H9 (cell line): Measurements from ENCODE around the gene TMUB2. TPM values are rescaled to one million over a fixed set of nuclear protein-coding genes. Genes with fewer than 3 reads are reported as not detected.
"Not testable (repeated sequence)": the region's sequence is repeated elsewhere in the genome, so short reads cannot be mapped to it uniquely, and the experiment has no call there.

Experiments used
- DNase-seq: peaks from one replicate; pipeline ENCODE4 v3.0.0-alpha.2; 2017
- H2AFZ ChIP-seq: one replicate; pipeline ENCODE4 v1.6.1; 2013; ENCODE audit warnings: mild to moderate bottlenecking, low read length, control low read depth, moderate library complexity
- H2AK5ac ChIP-seq: 2 replicates; pipeline ENCODE4 v1.6.1; 2013; ENCODE audit warnings: low read length, control low read depth, mixed read lengths; ENCODE audit not compliant: insufficient read length
- H2BK120ac ChIP-seq: one replicate; pipeline ENCODE4 v1.6.1; 2013; ENCODE audit warnings: low read depth, mild to moderate bottlenecking, low read length, control low read depth, inconsistent platforms; ENCODE audit not compliant: poor library complexity, severe bottlenecking
- H2BK12ac ChIP-seq: 2 replicates; pipeline ENCODE4 v1.6.1; 2013; ENCODE audit warnings: low read length, control low read depth, mixed read lengths, low read depth; ENCODE audit not compliant: insufficient read length
- H2BK15ac ChIP-seq: 2 replicates; pipeline ENCODE4 v1.6.1; 2013; ENCODE audit warnings: low read depth, low read length, control low read depth
- H2BK20ac ChIP-seq: one replicate; pipeline ENCODE4 v1.6.1; 2013; ENCODE audit warnings: low read depth, mild to moderate bottlenecking, low read length, control low read depth, inconsistent platforms; ENCODE audit not compliant: poor library complexity, severe bottlenecking
- H2BK5ac ChIP-seq: 2 replicates; pipeline ENCODE4 v1.6.1; 2013; ENCODE audit warnings: low read length, control low read depth, mixed read lengths; ENCODE audit not compliant: insufficient read length
- H3K14ac ChIP-seq: 2 replicates; pipeline ENCODE4 v1.6.1; 2013; ENCODE audit warnings: low read length, control low read depth; ENCODE audit not compliant: insufficient read depth
- H3K18ac ChIP-seq: 2 replicates; pipeline ENCODE4 v1.6.1; 2013; ENCODE audit warnings: low read depth, mild to moderate bottlenecking, mixed read lengths, low read length, control low read depth; ENCODE audit not compliant: insufficient read length
- H3K23ac ChIP-seq: 2 replicates; pipeline ENCODE4 v1.6.1; 2013; ENCODE audit warnings: low read length, control low read depth, mixed read lengths, low read depth; ENCODE audit not compliant: insufficient read length
- H3K23me2 ChIP-seq: 2 replicates; pipeline ENCODE4 v1.6.1; 2013; ENCODE audit warnings: low read depth, mild to moderate bottlenecking, mixed read lengths, low read length, control low read depth; ENCODE audit not compliant: insufficient read length, poor library complexity, severe bottlenecking
- H3K27ac ChIP-seq: 2 replicates; pipeline ENCODE4 v1.5.1; 2013; ENCODE audit warnings: low read length, control low read depth, mixed read lengths, low read depth; ENCODE audit not compliant: insufficient read length
- H3K27me3 ChIP-seq: 2 replicates; pipeline ENCODE4 v1.6.1; 2013; ENCODE audit warnings: low read length, control low read depth, inconsistent platforms; ENCODE audit not compliant: insufficient read depth
- H3K4ac ChIP-seq: 2 replicates; pipeline ENCODE4 v1.6.1; 2013; ENCODE audit warnings: low read depth, mild to moderate bottlenecking, control low read depth, inconsistent platforms, low read length, moderate library complexity
- H3K4me1 ChIP-seq: 2 replicates; pipeline ENCODE4 v1.6.1; 2013; ENCODE audit warnings: low read length, control low read depth, inconsistent platforms; ENCODE audit not compliant: insufficient read depth
- H3K4me2 ChIP-seq: 2 replicates; pipeline ENCODE4 v1.6.1; 2013; ENCODE audit warnings: low read length, control low read depth, mixed read lengths; ENCODE audit not compliant: insufficient read length, insufficient read depth
- H3K56ac ChIP-seq: 2 replicates; pipeline ENCODE4 v1.6.1; 2013; ENCODE audit warnings: low read depth, mild to moderate bottlenecking, mixed read lengths, low read length, control low read depth; ENCODE audit not compliant: insufficient read length
- H3K79me1 ChIP-seq: 2 replicates; pipeline ENCODE4 v1.6.1; 2013; ENCODE audit warnings: low read depth, mild to moderate bottlenecking, moderate library complexity, low read length, control low read depth, inconsistent platforms; ENCODE audit not compliant: insufficient read depth, poor library complexity, severe bottlenecking
- H3K79me2 ChIP-seq: 2 replicates; pipeline ENCODE4 v1.6.1; 2013; ENCODE audit warnings: low read length, control low read depth, inconsistent platforms; ENCODE audit not compliant: insufficient read depth
- H3K9ac ChIP-seq: 2 replicates; pipeline ENCODE4 v1.6.1; 2013; ENCODE audit warnings: low read length, control low read depth, mixed read lengths; ENCODE audit not compliant: insufficient read length; ENCODE audit errors: extremely low read depth
- H3K9me3 ChIP-seq: one replicate; pipeline ENCODE4 v1.6.1; 2013; ENCODE audit warnings: low read depth, low read length, inconsistent platforms; ENCODE audit not compliant: control insufficient read depth
- H3T11ph ChIP-seq: one replicate; pipeline ENCODE4 v1.6.1; 2013; ENCODE audit warnings: mild to moderate bottlenecking, low read length, control low read depth, inconsistent platforms
- H4K20me1 ChIP-seq: one replicate; pipeline ENCODE4 v1.6.1; 2013; ENCODE audit not compliant: control insufficient read depth, insufficient read length, insufficient read depth
- H4K5ac ChIP-seq: 2 replicates; pipeline ENCODE4 v1.6.1; 2013; ENCODE audit warnings: low read depth, mild to moderate bottlenecking, mixed read lengths, low read length, control low read depth; ENCODE audit not compliant: insufficient read length
- H4K8ac ChIP-seq: replicated peaks from 2 replicates; pipeline ENCODE4 v1.6.1; 2013; ENCODE audit warnings: low read length, control low read depth, mixed read lengths, low read depth; ENCODE audit not compliant: insufficient read length
- H4K91ac ChIP-seq: 2 replicates; pipeline ENCODE4 v1.6.1; 2013; ENCODE audit warnings: low read depth, mild to moderate bottlenecking, moderate library complexity, mixed read lengths, low read length, control low read depth; ENCODE audit not compliant: insufficient read length
- H3K27ac Mint-ChIP-seq, 3 experiments: 2 replicates in 2 of 3; 3 replicates in 1 of 3; pipeline ENCODE4 v1.8.0; 2020 to 2021; ENCODE audit warnings: mixed read lengths in 3 of 3, mild to moderate bottlenecking in 1 of 3, moderate library complexity in 1 of 3
- H3K27me3 Mint-ChIP-seq: 2 replicates; pipeline ENCODE4 v1.8.0; 2021; ENCODE audit warnings: low read depth, mild to moderate bottlenecking, moderate library complexity, mixed read lengths
- H3K36me3 Mint-ChIP-seq, 3 experiments: 2 replicates in 2 of 3; 3 replicates in 1 of 3; pipeline ENCODE4 v1.8.0; 2020 to 2021; ENCODE audit warnings: low read depth in 3 of 3, mixed read lengths in 3 of 3; ENCODE audit not compliant: insufficient read depth in 1 of 3
- H3K4me1 Mint-ChIP-seq, 2 experiments: 2 replicates each; pipeline ENCODE4 v1.8.0; 2020; ENCODE audit warnings: mixed read lengths in 2 of 2
- H3K4me3 Mint-ChIP-seq, 2 experiments: 2 replicates in 1 of 2; 3 replicates in 1 of 2; pipeline ENCODE4 v1.8.0; 2020 to 2021; ENCODE audit warnings: mild to moderate bottlenecking in 2 of 2, mixed read lengths in 2 of 2, moderate library complexity in 1 of 2
- H3K9me3 Mint-ChIP-seq, 2 experiments: 2 replicates in 1 of 2; 3 replicates in 1 of 2; pipeline ENCODE4 v1.8.0; 2020; ENCODE audit warnings: mild to moderate bottlenecking in 2 of 2, mixed read lengths in 2 of 2, moderate library complexity in 1 of 2
- WGBS: extraction: QIAGEN DNeasy Blood & Tissue Kit; methylation state at CpG from one replicate; pipeline ENCODE4 v1.1.7; 2013; ENCODE audit warnings: missing lambda C conversion rate, low lambda C conversion rate, mixed read lengths; ENCODE audit not compliant: insufficient read length; ENCODE audit errors: extremely low coverage; 5-methylcytosine and 5-hydroxymethylcytosine counted together
- total RNA-seq: library from RNA; stranded (reverse); gene quantifications from 2 replicates; pipeline ENCODE4 v1.2.1, GENCODE V29; 2021
- TF ChIP-seq, protein P1 (sequence below): fragments of 200-600 bp; sonication (generic); conservative IDR thresholded peaks from 3 replicates; pipeline ENCODE4 v1.8.0; 2021; ENCODE audit warnings: antibody characterized with exemption, mild to moderate bottlenecking

The TMUB2 gene
- total RNA-seq, 1 experiment from 2014 or later = 22.9 TPM

DNA sequence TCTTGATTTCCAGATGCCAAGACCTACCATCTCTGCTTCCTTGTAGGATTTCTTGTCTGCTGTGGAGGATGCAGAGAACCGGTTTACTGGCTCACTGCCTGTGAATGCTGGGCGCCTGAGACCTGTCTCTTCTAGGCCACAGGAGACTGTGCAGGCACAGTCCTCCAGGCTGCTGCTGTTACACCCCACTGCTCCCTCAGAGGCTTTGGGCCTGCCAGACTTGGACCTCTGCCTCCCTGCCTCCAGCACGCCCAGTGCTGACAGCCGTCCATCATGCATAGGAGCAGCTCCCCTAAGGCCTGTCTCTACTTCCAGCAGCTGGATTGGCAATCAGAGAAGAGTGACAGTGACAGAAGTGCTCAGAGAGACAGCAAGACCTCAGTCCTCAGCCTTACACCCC lies 39.0 kb upstream of the TMUB2 start:
- no peaks in the 10 kb centered on the region for H3K9me3 Mint-ChIP-seq
- H4K8ac ChIP-seq = no peak overlapping the region
- no peak overlapping the region for H2AK5ac ChIP-seq
- H3K27me3 Mint-ChIP-seq = no peaks in the 10 kb centered on the region
- peaks cover 3% of the 10 kb centered on the region; the same call in 1 of the 2 replicates for H3K79me2 ChIP-seq
- H3T11ph ChIP-seq = no peak overlapping the region
- no peak overlapping the region for H3K27ac Mint-ChIP-seq
- no peak overlapping the region for H3K4me3 Mint-ChIP-seq
- peaks cover 8% of the 10 kb centered on the region for H3K79me1 ChIP-seq
- H4K91ac ChIP-seq = no peak overlapping the region
- no peaks in the 10 kb centered on the region for H3K23me2 ChIP-seq
- no peak overlapping the region for H2BK12ac ChIP-seq
- no peaks in the 10 kb centered on the region for H3K27me3 ChIP-seq
- H3K4ac ChIP-seq = no peak overlapping the region
- no peak for DNase-seq
- no peaks in the 10 kb centered on the region for H3K4me1 ChIP-seq
- no peak overlapping the region for H3K56ac ChIP-seq
- no peak overlapping the region for H3K14ac ChIP-seq
- no peak overlapping the region for H4K5ac ChIP-seq
- H3K4me1 Mint-ChIP-seq = peaks cover under 1 to 1% of the 10 kb centered on the region in 2 experiments; a peak in 1 of 4 replicates
- no peak overlapping the region for H2BK15ac ChIP-seq
- no peaks in the 10 kb centered on the region for H3K9me3 ChIP-seq
- no CpG with 5 or more reads among the region's 4 CpGs for WGBS
- H4K20me1 ChIP-seq = no peaks in the 10 kb centered on the region
- TF ChIP-seq, protein P1, sequence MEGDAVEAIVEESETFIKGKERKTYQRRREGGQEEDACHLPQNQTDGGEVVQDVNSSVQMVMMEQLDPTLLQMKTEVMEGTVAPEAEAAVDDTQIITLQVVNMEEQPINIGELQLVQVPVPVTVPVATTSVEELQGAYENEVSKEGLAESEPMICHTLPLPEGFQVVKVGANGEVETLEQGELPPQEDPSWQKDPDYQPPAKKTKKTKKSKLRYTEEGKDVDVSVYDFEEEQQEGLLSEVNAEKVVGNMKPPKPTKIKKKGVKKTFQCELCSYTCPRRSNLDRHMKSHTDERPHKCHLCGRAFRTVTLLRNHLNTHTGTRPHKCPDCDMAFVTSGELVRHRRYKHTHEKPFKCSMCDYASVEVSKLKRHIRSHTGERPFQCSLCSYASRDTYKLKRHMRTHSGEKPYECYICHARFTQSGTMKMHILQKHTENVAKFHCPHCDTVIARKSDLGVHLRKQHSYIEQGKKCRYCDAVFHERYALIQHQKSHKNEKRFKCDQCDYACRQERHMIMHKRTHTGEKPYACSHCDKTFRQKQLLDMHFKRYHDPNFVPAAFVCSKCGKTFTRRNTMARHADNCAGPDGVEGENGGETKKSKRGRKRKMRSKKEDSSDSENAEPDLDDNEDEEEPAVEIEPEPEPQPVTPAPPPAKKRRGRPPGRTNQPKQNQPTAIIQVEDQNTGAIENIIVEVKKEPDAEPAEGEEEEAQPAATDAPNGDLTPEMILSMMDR = no peak
- no peak overlapping the region for H2BK5ac ChIP-seq
- H3K36me3 Mint-ChIP-seq = peaks cover 36 to 74% (median 68%) of the 10 kb centered on the region in 3 experiments
- no peak overlapping the region for H3K23ac ChIP-seq
- no peak overlapping the region for H2BK20ac ChIP-seq
- H3K9ac ChIP-seq = no peak overlapping the region
- no peak overlapping the region for H3K18ac ChIP-seq
- no peak overlapping the region for H3K4me2 ChIP-seq
- no peak overlapping the region for H2AFZ ChIP-seq
- H3K27ac ChIP-seq = no peak overlapping the region
- H2BK120ac ChIP-seq = no peak overlapping the region

DNA sequence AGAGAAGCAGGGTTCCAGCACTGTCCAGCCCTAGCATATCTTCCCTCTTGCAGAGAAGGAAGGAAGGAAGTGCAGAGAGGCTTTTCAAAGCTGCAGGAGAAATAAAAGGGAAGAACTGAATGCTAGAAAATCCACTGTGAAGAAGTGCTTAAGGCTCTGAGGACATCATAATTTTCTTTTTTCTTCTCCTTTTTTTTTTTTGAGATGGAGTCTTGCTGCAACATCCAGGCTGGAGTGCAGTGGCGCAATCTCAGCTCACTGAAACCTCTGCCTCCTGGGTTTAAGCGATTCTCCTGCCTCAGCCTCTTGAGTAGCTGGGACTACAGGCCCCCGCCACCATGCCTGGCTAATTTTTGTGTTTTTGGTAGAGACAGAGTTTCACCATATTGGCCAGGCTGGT lies 37.7 kb upstream of the TMUB2 start:
- not testable (repeated sequence) for H3K27me3 Mint-ChIP-seq
- H3K36me3 Mint-ChIP-seq = peaks cover 38 to 80% (median 76%) of the 10 kb centered on the region in 3 experiments

More for the DNA sequence above, 37.7 kb upstream of the TMUB2 start:
- not testable (repeated sequence) for H3K23me2 ChIP-seq, H2BK20ac ChIP-seq, H3K79me1 ChIP-seq, H3K27ac ChIP-seq, H4K5ac ChIP-seq, H3K18ac ChIP-seq, H3K14ac ChIP-seq, H3K56ac ChIP-seq, H3K4me2 ChIP-seq, H3K79me2 ChIP-seq, H4K8ac ChIP-seq, H2BK12ac ChIP-seq, DNase-seq, H2BK5ac ChIP-seq, H3K9me3 Mint-ChIP-seq, H3K4ac ChIP-seq, H3K27me3 ChIP-seq, H2AFZ ChIP-seq, H3K4me3 Mint-ChIP-seq, H3T11ph ChIP-seq, H4K20me1 ChIP-seq, H3K9ac ChIP-seq, H2BK15ac ChIP-seq, H3K9me3 ChIP-seq, H2AK5ac ChIP-seq, H4K91ac ChIP-seq, H3K4me1 ChIP-seq, H2BK120ac ChIP-seq, H3K23ac ChIP-seq, H3K4me1 Mint-ChIP-seq
- H3K27ac Mint-ChIP-seq = peak overlapping the region in 1 of 3 experiments; percentile 64; a peak in 1 of 7 replicates
- WGBS = no CpG with 5 or more reads among the region's 3 CpGs
